GM23248 (cell line): Measurements from ENCODE around the gene PEAR1.

Experiments
- EZH2 ChIP-seq: fragments of 200-600 bp; sonication (generic); IDR thresholded peaks from 2 replicates; pipeline ENCODE4 v1.6.1; 2018; ENCODE audit warnings: antibody characterized with exemption, mild to moderate bottlenecking; ENCODE audit not compliant: insufficient read depth, poor library complexity, severe bottlenecking
- EZH2phosphoT487 ChIP-seq: fragments of 200-600 bp; sonication (generic); IDR thresholded peaks from 2 replicates; pipeline ENCODE4 v1.6.1; 2018; ENCODE audit warnings: antibody characterized with exemption, moderate library complexity, mild to moderate bottlenecking, low read depth; ENCODE audit not compliant: insufficient read depth

DNA sequence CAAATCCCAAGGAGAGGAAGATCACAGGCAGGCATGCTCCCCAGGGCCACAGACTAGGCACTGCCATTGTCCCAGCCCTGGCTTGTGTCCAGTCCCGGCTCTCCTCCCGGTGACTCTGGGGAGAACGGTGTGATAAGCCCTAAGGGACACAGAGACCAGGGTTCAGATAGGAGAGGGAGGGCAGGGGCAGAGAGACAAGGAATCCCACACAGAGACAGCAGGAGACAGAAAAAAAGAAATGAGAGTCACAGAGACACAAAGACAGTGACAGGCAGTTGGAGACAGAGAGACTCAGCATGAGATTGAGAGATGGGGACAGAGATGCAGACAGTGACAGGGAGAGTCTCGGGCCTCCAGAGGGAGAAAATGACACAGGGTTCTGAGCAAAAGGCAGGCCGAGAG, 35.0 kb upstream of the PEAR1 start:
- TF ChIP-seq EZH2 (no peak), EZH2phosphoT487 (no peak)
